ENCODE measurements around the gene TXNDC11. TPM values are rescaled to one million over a fixed set of nuclear protein-coding genes. Genes with fewer than 3 reads are reported as not detected.

Gene TXNDC11
- total RNA-seq, 1 experiment from 2014 or later = 11.1 TPM

- Mint-ChIP-seq H3K27me3 (ENCODE audit: low read depth) (no peaks in the 10 kb centered on the region), H3K27ac (no peak overlapping the region)
Observed at GRCh38 chr16:11759997-11760396, 17.3 kb upstream of the TXNDC11 start.

More at GRCh38 chr16:11759997-11760396, 17.3 kb upstream of the TXNDC11 start:
- Mint-ChIP-seq H3K4me1 (no peaks in the 10 kb centered on the region), H3K9me3 (no peaks in the 10 kb centered on the region), H3K36me3 (peaks cover 72% of the 10 kb centered on the region), H3K4me3 (no peak overlapping the region)
- TF ChIP-seq IRF1 (CRISPR knock-in tag; IDR thresholded peaks at IDR 0.05) = no peak
- no peak for TF ChIP-seq ATF1 (CRISPR knock-in tag; IDR thresholded peaks at IDR 0.05)
- TF ChIP-seq ZNF263 (CRISPR knock-in tag; IDR thresholded peaks at IDR 0.05; ENCODE audit: low read depth) = no peak
- TF ChIP-seq CBFB (CRISPR knock-in tag; IDR thresholded peaks at IDR 0.05; ENCODE audit: low read depth) = no peak
- TF ChIP-seq JAZF1 (CRISPR knock-in tag; IDR thresholded peaks at IDR 0.05) = no peak
- TF ChIP-seq JUN (CRISPR knock-in tag; IDR thresholded peaks at IDR 0.05) = no peak
- no peak for TF ChIP-seq E2F1 (CRISPR knock-in tag; IDR thresholded peaks at IDR 0.05)
- TF ChIP-seq ZSCAN18 (CRISPR knock-in tag; IDR thresholded peaks at IDR 0.05) = no peak
- TF ChIP-seq TP53 (CRISPR knock-in tag; IDR thresholded peaks at IDR 0.05) = no peak
- TF ChIP-seq E2F5 (CRISPR knock-in tag; IDR thresholded peaks at IDR 0.05) = no peak
- no peak for TF ChIP-seq NR3C1 (CRISPR knock-in tag; conservative IDR thresholded peaks at IDR 0.05; ENCODE audit: low read depth)
- TF ChIP-seq ZNF281 (CRISPR knock-in tag; IDR thresholded peaks at IDR 0.05) = no peak
- no peak for TF ChIP-seq HMGXB4 (CRISPR knock-in tag; IDR thresholded peaks at IDR 0.05)
- no peak for TF ChIP-seq ZNF425 (CRISPR knock-in tag; conservative IDR thresholded peaks at IDR 0.05)
- TF ChIP-seq ZBTB43 (CRISPR knock-in tag; IDR thresholded peaks at IDR 0.05) = no peak
- no peak for TF ChIP-seq MYBL2 (CRISPR knock-in tag; IDR thresholded peaks at IDR 0.05)
- TF ChIP-seq FOXP4 (CRISPR knock-in tag; IDR thresholded peaks at IDR 0.05) = no peak
- TF ChIP-seq PRRX2 (CRISPR knock-in tag; IDR thresholded peaks at IDR 0.05) = no peak
- no peak for TF ChIP-seq ZNF396 (CRISPR knock-in tag; IDR thresholded peaks at IDR 0.05; ENCODE audit: borderline replicate concordance)
- no peak for TF ChIP-seq FOXP1 (CRISPR knock-in tag; IDR thresholded peaks at IDR 0.05; ENCODE audit: borderline replicate concordance)
- no peak for DNase-seq (ENCODE audit: low spot score)
- ChIA-PET CTCF (no interaction called here), POLR2A (interaction anchor here (0.7 kb wide), 1 partner anchor 38 kb away, joined by 5 read pairs; no protein-coding TSS in a partner anchor)
- ATAC-seq = no peak
